NT2/D1 (cell line): ENCODE results near the gene STOML1.

Experiments
- DNase-seq: peaks from one replicate; pipeline ENCODE4 v3.0.0-alpha.2; 2011; ENCODE audit warnings: low read depth, low spot score
- H3K27me3 ChIP-seq: 2 replicates; pipeline ENCODE4 v1.6.0; 2011; ENCODE audit warnings: mild to moderate bottlenecking; ENCODE audit not compliant: insufficient read length, insufficient read depth
- H3K36me3 ChIP-seq: 2 replicates; pipeline ENCODE4 v1.6.1; 2011; ENCODE audit warnings: mild to moderate bottlenecking, low read length, mixed read lengths; ENCODE audit not compliant: insufficient read depth, insufficient read length
- H3K4me1 ChIP-seq: 2 replicates; pipeline ENCODE4 v1.5.1; 2011; ENCODE audit not compliant: insufficient read depth, insufficient read length
- H3K4me3 ChIP-seq: 2 replicates; pipeline ENCODE4 v1.5.1; 2011; ENCODE audit warnings: low read depth; ENCODE audit not compliant: insufficient read length
- H3K9ac ChIP-seq: 2 replicates; pipeline ENCODE4 v1.6.0; 2011; ENCODE audit warnings: low read depth; ENCODE audit not compliant: insufficient read length
- H3K9me3 ChIP-seq: 2 replicates; pipeline ENCODE4 v1.5.1; 2011; ENCODE audit warnings: mild to moderate bottlenecking, low read length; ENCODE audit not compliant: insufficient read depth
- SUZ12 ChIP-seq: IDR thresholded peaks from 2 replicates; pipeline ENCODE4 v1.6.1; 2011; ENCODE audit not compliant: insufficient read length, insufficient read depth; ENCODE audit errors: extremely low read depth
- YY1 ChIP-seq: IDR thresholded peaks from 2 replicates; pipeline ENCODE4 v1.6.1; 2011; ENCODE audit not compliant: insufficient read length, insufficient read depth
- ZNF274 ChIP-seq: IDR thresholded peaks from 2 replicates; pipeline ENCODE4 v1.6.1; 2011; ENCODE audit warnings: mild to moderate bottlenecking, low read depth, low read length

STOML1 gene

GRCh38 chr15:73957785-73958184 lies 34.3 kb downstream of the STOML1 start:
- peaks cover 14% of the 10 kb centered on the region for H3K4me1 ChIP-seq
- TF ChIP-seq ZNF274, result no peak
- TF ChIP-seq SUZ12, result no peak
- no peak for TF ChIP-seq YY1
- no peaks in the 10 kb centered on the region for H3K27me3 ChIP-seq
- H3K9me3 ChIP-seq, result no peaks in the 10 kb centered on the region
- no peak overlapping the region for H3K4me3 ChIP-seq
- H3K9ac ChIP-seq, result no peak overlapping the region
- H3K36me3 ChIP-seq, result peaks cover 5% of the 10 kb centered on the region
- no peak for DNase-seq

GRCh38 chr15:73957276-73957675 lies 34.8 kb downstream of the STOML1 start:
- Histone ChIP-seq H3K36me3 (peaks cover 10% of the 10 kb centered on the region), H3K9ac (no peak overlapping the region), H3K4me1 (peaks cover 19% of the 10 kb centered on the region), H3K9me3 (no peaks in the 10 kb centered on the region), H3K4me3 (no peak overlapping the region), H3K27me3 (no peaks in the 10 kb centered on the region)
- TF ChIP-seq ZNF274, result no peak
- no peak for TF ChIP-seq SUZ12
- no peak for TF ChIP-seq YY1
- DNase-seq, result no peak

- DNase-seq, result no peak
- Histone ChIP-seq H3K4me1 (peaks cover 23% of the 10 kb centered on the region), H3K4me3 (no peak overlapping the region), H3K27me3 (no peaks in the 10 kb centered on the region), H3K36me3 (peaks cover 14% of the 10 kb centered on the region), H3K9me3 (no peaks in the 10 kb centered on the region), H3K9ac (no peak overlapping the region)
- no peak for TF ChIP-seq ZNF274
- TF ChIP-seq YY1, result no peak
- no peak for TF ChIP-seq SUZ12
These were observed 35.4 kb downstream of the STOML1 start for GRCh38 chr15:73956743-73957135.

GRCh38 chr15:73955861-73956742 lies 36.0 kb downstream of the STOML1 start:
- no peak for TF ChIP-seq ZNF274
- no peaks in the 10 kb centered on the region for H3K27me3 ChIP-seq
- peaks cover 14% of the 10 kb centered on the region for H3K36me3 ChIP-seq
- no peak for DNase-seq
- no peak overlapping the region for H3K4me3 ChIP-seq
- H3K9me3 ChIP-seq, result no peaks in the 10 kb centered on the region
- peaks cover 28% of the 10 kb centered on the region for H3K4me1 ChIP-seq
- H3K9ac ChIP-seq, result no peak overlapping the region

- no peak for TF ChIP-seq ZNF274
- TF ChIP-seq YY1, result no peak
- no peak for TF ChIP-seq SUZ12
- Histone ChIP-seq H3K4me1 (peaks cover 35% of the 10 kb centered on the region), H3K9ac (no peak overlapping the region), H3K36me3 (peaks cover 18% of the 10 kb centered on the region), H3K4me3 (no peak overlapping the region), H3K9me3 (no peaks in the 10 kb centered on the region), H3K27me3 (no peaks in the 10 kb centered on the region)
- DNase-seq, result no peak
These were observed 36.8 kb downstream of the STOML1 start for GRCh38 chr15:73955326-73955725.

- H3K36me3 ChIP-seq, result peaks cover 24% of the 10 kb centered on the region
- DNase-seq, result no peak
- H3K9ac ChIP-seq, result peak overlapping the region; percentile 7
- no peak overlapping the region for H3K4me3 ChIP-seq
- H3K4me1 ChIP-seq, result peaks cover 35% of the 10 kb centered on the region
- H3K9me3 ChIP-seq, result no peaks in the 10 kb centered on the region
- no peaks in the 10 kb centered on the region for H3K27me3 ChIP-seq
- TF ChIP-seq SUZ12 (no peak), ZNF274 (no peak), YY1 (no peak)
These were observed 37.6 kb downstream of the STOML1 start for GRCh38 chr15:73954188-73955145.

- H3K27me3 ChIP-seq, result no peaks in the 10 kb centered on the region
- H3K9ac ChIP-seq, result no peak overlapping the region
- peaks cover 37% of the 10 kb centered on the region for H3K36me3 ChIP-seq
- DNase-seq, result no peak
- TF ChIP-seq YY1, result no peak
- no peak for TF ChIP-seq ZNF274
- no peak for TF ChIP-seq SUZ12
- H3K4me1 ChIP-seq, result peaks cover 35% of the 10 kb centered on the region
- no peak overlapping the region for H3K4me3 ChIP-seq
- H3K9me3 ChIP-seq, result no peaks in the 10 kb centered on the region
These were observed 39.0 kb downstream of the STOML1 start for GRCh38 chr15:73952913-73953750.
